HUDEP-2 (cell line): Measurements from ENCODE around the gene ZNF580.

Experiments used
- DNase-seq, 76 experiments: peaks; one replicate each; lab custom pipeline; 2025; ENCODE audit not compliant: unreplicated experiment in 76 of 76; lab: John Stamatoyannopoulos, UW

The ZNF580 gene

DNA sequence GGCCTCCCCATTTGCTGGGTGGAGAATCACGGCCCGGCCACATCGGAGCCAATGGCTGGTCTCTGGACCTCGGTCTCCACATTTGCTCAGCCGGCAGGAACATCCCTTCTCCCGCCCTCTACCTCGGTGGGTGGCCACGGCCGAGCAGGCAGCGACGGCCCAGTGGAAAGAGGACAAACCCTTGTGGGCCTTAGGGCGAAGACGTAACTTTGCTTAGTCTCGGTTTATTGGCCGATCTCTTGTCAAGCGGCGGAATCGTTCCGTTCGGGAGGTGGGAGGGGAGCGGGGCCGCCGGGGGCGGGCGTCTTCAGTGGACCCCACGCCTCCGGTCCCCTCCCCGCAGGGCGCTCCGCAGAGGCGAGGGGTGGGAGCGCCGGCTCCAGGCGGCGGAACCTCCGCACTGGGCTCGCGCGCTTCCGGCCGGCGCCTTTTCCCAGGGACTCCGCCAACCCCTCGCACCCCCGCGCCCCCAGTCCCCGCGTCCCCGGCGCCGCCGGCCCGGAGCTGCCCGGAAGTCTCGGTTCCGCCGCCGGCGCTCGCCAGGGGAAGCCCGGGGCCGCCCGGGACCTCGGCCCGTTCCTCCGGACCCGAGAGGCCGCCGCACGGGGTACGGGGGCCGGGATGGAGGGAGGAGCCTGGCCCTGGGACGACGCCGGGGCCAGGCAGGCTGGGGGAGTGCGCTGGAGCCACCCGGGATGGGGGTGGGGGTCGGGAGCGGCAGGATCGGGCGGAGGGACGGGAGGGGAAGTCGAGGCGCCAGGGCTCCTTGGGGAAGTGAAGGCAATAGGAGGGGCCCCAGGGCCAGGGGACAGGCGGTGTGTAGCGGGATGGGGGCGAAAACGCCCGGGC, at the start of gene ZNF580:
Gene ZNF580 (plus strand): TSS at position 426 of the 849 bp plus-strand sequence. CDS start 1,507 bp downstream, outside the sequence.
- DNase-seq, result peak in 74 of 76 experiments; percentile 49 to 99 (median 82)

DNA sequence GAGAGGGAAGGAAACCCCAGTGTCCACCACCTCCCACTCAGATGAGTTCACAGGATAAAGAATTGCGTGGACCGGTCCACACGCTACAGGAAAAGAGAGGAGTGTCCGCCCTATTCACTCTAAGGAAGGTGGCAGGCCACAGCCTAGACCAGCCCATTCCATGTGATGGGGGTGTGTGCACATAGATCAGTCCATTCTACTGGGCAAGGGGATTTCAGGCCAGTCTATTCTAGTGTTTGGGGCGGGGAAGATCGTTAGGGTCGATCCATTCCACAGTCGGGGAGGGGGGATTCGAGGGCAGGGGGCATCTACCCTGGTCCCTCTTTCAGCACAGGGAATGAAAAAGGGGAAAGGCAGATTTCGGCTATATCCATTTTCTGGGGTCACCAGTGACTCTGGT, 49.2 kb upstream of the ZNF580 start:
- peak in 3 of 76 experiments; percentile 13 to 17 (median 13) for DNase-seq

DNA sequence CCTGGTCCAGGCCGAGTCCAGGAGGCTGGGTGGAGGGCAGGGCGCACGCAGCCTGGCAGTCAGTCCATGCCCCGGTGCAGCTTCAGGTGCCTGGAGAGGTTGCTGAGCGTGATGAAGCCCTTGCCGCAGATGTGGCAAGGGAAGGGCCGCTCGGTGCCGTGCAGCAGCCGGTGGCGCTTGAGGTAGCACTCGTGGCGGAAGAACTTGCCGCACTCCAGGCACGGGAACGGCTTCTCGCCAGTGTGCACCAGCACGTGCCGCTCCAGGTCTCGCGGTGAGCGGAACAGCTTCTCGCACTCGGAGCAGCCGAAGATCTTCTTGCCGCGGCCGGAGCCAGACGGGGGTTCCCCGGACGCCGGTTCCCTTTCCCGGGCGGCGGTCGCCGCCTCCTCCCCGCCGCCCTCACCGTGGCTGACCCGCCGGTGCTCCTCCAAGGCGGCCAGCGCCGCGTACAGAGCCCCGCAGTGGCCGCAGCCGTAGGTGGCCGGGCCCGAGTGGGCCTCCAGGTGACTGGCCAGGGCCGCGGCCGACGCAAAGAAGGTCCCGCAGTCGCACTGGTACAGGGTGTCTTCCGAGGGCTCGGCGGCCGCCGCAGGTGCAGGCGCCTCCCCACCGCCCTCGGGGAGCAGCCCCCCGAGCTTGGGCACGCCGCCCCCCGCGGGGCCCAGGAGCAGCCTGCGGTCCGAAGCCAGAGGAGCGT, 48.3 kb upstream of the ZNF580 start:
- no peak for DNase-seq

DNA sequence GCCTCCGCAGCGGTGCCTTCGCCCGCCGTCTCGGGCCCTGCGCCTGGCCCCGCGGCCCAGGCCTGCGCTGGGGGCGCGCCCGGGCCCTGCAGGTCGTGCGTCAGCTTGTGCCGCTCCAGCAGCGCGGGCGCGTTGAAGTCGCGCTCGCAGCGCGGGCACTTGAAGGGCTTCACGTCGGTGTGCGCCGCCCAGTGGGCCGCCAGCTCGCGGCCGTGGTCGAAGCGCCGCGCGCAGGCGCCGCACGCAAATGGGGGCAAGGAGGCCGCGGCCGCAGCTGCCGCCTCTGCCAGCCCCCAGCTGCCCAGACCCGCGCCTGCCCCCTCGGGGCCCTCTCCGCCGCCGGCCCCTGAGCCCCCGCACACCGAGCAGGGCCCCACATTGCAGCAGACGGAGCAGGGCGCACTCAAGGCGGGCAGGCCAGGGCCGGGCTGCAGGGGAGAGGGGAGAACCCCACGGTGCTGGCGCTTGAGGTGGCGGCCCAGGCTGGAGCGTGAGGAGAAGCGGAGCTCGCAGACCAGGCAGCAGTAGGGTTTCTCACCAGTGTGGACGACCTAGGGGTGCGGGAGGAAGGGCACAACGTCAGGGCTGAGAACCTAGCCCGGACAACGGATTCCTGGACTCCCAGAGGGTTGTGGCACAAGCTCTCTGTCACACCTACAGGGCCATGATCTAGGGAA, 47.6 kb upstream of the ZNF580 start:
- DNase-seq, result no peak

DNA sequence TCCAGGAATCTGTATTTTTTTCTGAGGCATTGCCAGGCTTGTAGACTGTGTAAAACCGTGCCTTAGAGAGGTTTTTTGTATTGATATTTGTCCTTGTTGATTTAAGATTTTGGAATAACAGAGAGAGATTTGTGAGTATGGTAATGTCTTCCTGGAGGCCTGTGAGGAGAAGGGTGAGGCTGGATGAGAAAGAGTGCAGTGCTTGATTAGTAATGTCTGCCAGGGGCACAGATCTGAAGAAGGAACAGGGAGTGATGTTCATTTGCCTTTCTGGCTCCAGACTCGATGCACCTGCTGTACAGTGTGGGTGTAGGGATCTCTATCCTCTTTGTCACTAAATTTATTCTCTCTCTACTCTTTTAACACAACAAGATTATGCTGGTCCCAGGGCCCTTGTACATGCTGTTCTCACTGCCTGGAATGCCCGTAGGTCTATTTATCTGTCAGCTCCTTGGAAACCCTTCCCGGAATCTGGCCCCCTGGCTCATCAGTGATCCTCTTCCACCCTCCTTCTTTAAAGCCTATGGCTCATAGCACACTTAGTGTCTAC, 45.7 kb upstream of the ZNF580 start:
- DNase-seq, result no peak

DNA sequence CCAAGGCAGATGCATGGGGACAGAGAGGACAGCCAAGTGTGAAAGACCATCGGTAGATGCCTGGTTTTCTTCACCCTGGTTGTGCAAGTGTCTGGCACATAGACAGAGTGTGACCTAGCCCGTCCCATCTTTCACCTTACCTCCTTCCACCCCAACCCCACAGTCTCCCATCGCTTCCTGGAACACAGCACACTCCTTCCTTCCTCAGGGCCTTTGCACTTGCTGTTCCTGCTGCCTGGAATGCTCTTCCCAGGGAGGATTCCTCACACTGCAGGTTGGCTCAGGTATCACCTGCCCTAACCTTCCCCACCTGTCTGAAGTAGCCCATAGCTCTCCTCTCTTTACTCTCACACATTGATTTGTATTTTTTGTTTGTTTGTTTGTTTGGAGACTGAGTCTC, 44.5 kb upstream of the ZNF580 start:
- DNase-seq, result no peak

DNA sequence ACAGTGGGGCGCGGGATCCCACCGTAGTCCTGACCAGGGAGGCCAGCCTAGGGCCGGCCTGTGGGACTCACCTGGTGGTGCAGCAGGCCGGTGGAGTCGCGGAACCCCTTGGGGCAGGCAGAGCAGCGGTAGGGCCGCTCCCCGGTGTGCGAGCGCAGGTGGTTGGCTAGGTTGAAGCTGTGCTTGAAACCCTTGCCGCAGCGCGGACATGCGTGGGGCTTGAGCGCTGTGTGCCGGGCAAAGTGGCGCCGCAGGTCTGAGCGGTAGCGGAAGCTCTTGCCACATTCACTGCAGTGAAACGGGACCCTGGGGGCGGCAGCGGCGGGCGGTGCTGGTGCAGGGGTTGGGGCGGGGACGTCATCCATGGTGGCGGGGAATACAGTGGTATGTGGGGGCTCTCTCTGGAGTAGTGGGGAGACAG, 43.3 kb upstream of the ZNF580 start:
- DNase-seq, result no peak

DNA sequence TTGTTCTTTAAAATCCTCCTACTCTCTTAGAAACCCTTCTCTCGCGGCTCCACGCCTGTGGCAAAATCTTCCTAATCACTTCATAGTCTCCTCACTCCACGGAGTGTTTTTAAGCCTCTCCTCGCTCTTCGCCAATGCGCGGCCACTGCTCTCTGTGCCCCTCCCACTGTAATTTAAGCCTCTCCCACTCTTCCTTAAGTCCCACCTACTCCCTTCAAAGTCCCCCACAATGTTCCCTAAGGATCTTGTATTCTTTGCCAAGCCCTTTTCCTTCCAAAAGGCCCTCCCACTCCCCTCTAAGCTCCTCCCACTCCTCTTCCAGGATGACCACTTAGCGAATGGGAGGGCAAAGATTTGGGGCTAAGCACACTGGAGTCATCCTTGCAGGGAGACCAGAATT, 42.8 kb upstream of the ZNF580 start:
- no peak for DNase-seq

DNA sequence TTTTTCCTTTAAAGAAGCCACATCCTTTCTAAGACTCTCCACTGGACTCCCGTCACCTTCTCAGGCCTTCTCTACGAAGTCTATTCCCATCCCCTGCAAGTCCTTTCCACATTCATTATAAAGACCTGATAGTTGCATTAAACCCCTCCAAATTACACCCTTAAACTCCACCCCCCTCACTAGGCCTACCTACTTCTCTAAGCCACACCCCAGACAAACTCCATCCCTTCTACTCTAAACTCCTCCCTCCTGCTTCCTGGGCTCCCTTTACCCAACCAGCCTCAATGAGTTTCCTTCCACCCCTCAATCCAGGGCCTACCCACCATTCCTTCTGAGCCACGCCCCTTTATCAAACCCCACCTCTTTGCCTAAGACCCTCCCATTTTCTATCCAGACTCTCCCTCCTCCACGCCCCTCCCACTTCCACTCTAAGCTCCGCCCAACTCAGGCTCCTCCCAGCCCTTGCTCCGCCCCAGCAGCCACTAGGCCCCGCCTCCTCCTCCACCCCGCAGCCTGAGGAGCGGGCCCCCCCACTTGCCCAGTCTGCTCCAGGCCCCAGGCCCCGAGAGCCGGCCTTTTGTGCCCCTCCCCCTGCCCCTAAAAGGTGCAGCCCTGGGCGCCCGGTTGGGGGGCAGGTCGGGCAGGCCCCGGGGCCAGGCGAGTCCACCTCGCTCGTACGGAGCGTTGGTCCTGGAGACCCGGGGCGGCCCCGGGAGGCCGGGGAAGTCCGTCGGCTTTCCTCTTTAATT, 41.9 kb upstream of the ZNF580 start:
- DNase-seq, result peak in 75 of 76 experiments; percentile 68 to 100 (median 95)

- peak in 75 of 76 experiments; percentile 86 to 100 (median 99) for DNase-seq
Measured at GRCh38 chr19:55599468-55599841, 41.3 kb upstream of the ZNF580 start, which contains the start of gene FIZ1. TSS of gene FIZ1 (minus strand) at chr19:55599517. CDS start at chr19:55597865, 1,652 bp downstream.

- DNase-seq, result peak in 75 of 76 experiments; percentile 67 to 99 (median 89)
Measured at GRCh38 chr19:55599842-55600661, 40.8 kb upstream of the ZNF580 start, which contains the start of gene ZNF524. TSS of gene ZNF524 (plus strand) at chr19:55600288. CDS start at chr19:55602113, 1,825 bp downstream.

DNA sequence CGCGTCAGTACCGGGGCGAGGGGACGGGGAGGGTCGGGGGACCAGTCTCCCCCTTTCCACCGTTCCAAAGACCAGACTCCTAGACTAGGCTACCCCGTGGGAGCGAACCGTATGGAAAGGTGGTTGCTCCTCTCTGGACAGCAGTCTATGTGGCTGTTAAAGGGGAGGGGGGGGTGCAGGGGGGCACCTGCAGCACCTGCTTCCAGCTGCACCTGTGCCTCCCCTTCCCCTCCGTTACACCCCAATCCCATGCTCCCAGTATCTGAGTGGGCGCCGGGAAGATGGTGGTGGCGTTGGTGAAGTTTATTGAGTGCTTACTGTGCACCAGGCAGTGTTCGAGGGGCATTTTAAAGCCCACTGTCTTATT, 40.2 kb upstream of the ZNF580 start:
- no peak for DNase-seq

DNA sequence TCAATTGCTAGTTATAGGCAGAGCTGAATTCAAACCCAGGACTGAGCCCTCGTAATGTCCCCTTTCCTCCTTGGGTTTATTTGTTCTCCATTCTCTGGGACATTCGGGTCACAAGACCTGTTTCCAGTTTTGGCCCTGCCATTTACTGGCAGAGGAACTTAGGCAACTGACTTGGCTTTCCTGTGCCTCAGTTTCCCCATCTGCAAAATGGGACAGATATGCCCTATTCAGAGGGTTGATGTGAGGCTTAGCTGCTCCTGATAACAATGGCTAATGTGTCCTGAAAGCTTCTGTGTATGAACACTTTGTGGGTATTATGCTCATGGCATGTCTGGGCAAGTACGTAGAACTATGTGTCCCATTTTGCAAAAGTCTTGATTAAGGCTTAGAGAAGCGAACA, 39.7 kb upstream of the ZNF580 start:
- peak in 6 of 76 experiments; percentile 10 to 28 (median 22) for DNase-seq

GRCh38 chr19:55602104-55603001, 38.4 kb upstream of the ZNF580 start:
- DNase-seq, result no peak

DNA sequence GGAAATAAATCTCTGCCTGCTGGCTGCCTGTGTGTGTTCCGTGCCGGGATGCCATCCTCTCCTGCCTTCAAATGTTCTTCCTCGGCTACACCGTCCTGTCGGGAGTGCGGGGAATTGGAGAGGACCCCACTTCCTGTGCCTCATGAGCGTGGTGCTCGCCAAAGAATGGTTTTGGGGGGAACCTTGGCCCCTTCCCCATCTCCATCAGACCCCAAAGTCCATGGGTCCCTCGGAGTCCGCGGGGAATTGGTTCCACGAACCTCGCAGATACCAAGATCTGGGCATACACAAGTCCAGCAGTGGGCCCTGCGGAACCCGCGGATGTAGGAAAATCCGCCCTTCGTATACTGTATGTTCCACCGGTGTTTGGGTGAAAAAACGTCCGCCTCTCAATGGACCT, 37.7 kb upstream of the ZNF580 start:
- no peak for DNase-seq

GRCh38 chr19:55603581-55604292, 37.1 kb upstream of the ZNF580 start:
- DNase-seq, result peak in 36 of 76 experiments; percentile 14 to 63 (median 35)

GRCh38 chr19:55605207-55605636, 35.6 kb upstream of the ZNF580 start:
- DNase-seq, result peak; percentile 48 to 99 (median 97)
